Smooth muscle cell (in vitro differentiated cells): ENCODE measurements around the gene PDIA2. TPM values are rescaled to one million over a fixed set of nuclear protein-coding genes. Genes with fewer than 3 reads are reported as not detected.

Source experiments
- DNase-seq: peaks from one replicate; lab custom pipeline; 2025; ENCODE audit not compliant: unreplicated experiment; lab: John Stamatoyannopoulos, UW
- H2AFZ ChIP-seq: fragments of 200-600 bp; sonication (generic); 2 replicates; pipeline ENCODE4 v1.6.0; 2016; ENCODE audit warnings: antibody characterized with exemption, low read depth, mild to moderate bottlenecking
- H3F3A ChIP-seq: fragments of 200-600 bp; sonication (generic); 2 replicates; pipeline ENCODE4 v1.6.0; 2017; ENCODE audit warnings: antibody characterized with exemption, low read depth
- H3K27ac ChIP-seq: fragments of 200-600 bp; sonication (generic); 2 replicates; pipeline ENCODE4 v1.5.1; 2016; ENCODE audit warnings: low read depth, mild to moderate bottlenecking
- H3K27me3 ChIP-seq: fragments of 200-600 bp; sonication (generic); 2 replicates; pipeline ENCODE4 v1.6.1; 2016; ENCODE audit warnings: low read depth, mild to moderate bottlenecking
- H3K36me3 ChIP-seq: fragments of 200-600 bp; sonication (generic); 2 replicates; pipeline ENCODE4 v1.5.1; 2016; ENCODE audit warnings: low read depth
- H3K4me1 ChIP-seq: fragments of 200-600 bp; sonication (generic); 2 replicates; pipeline ENCODE4 v1.5.1; 2016; ENCODE audit warnings: low read depth
- H3K4me2 ChIP-seq: fragments of 200-600 bp; sonication (generic); 2 replicates; pipeline ENCODE4 v1.6.0; 2016; ENCODE audit warnings: mild to moderate bottlenecking
- H3K4me3 ChIP-seq: fragments of 200-600 bp; sonication (generic); 2 replicates; pipeline ENCODE4 v1.5.1; 2016; ENCODE audit warnings: mild to moderate bottlenecking
- H3K79me2 ChIP-seq: fragments of 200-600 bp; sonication (generic); 2 replicates; pipeline ENCODE4 v1.6.0; 2016; ENCODE audit warnings: low read depth, mild to moderate bottlenecking
- H3K9ac ChIP-seq: fragments of 200-600 bp; sonication (generic); 2 replicates; pipeline ENCODE4 v1.6.0; 2016; ENCODE audit warnings: low read depth
- H3K9me3 ChIP-seq: fragments of 200-600 bp; sonication (generic); replicated peaks from 2 replicates; pipeline ENCODE4 v1.5.1; 2016; ENCODE audit warnings: low read depth
- H4K20me1 ChIP-seq: fragments of 200-600 bp; sonication (generic); 2 replicates; pipeline ENCODE4 v1.6.0; 2016; ENCODE audit warnings: low read depth
- CTCF ChIP-seq: fragments of 200-600 bp; sonication (generic); IDR thresholded peaks from 2 replicates; pipeline ENCODE4 v1.5.1; 2017; ENCODE audit warnings: borderline replicate concordance, mild to moderate bottlenecking, antibody characterized with exemption; ENCODE audit not compliant: insufficient read depth, poor library complexity, severe bottlenecking
- WGBS: methylation state at CpG from one replicate; pipeline ENCODE4 v1.1.7; 2016; ENCODE audit warnings: low lambda C conversion rate; 5-methylcytosine and 5-hydroxymethylcytosine counted together
- polyA plus RNA-seq: library from polyadenylated mRNA; unstranded; fragments of >200 nt; fragmentation: Nextera tagmentation; extraction: Ambion mirVana; gene quantifications from 2 replicates; pipeline ENCODE4 v1.2.1, GENCODE V29; 2016
- total RNA-seq: library from RNA; depleted of rRNA; stranded (reverse); fragments of >200 nt; gene quantifications from 2 replicates; pipeline ENCODE4 v1.2.3, GENCODE V29; 2014

The PDIA2 gene
- total and polyA plus RNA-seq, 2 experiments from 2014 or later: 0.18 to 0.86 TPM

DNA sequence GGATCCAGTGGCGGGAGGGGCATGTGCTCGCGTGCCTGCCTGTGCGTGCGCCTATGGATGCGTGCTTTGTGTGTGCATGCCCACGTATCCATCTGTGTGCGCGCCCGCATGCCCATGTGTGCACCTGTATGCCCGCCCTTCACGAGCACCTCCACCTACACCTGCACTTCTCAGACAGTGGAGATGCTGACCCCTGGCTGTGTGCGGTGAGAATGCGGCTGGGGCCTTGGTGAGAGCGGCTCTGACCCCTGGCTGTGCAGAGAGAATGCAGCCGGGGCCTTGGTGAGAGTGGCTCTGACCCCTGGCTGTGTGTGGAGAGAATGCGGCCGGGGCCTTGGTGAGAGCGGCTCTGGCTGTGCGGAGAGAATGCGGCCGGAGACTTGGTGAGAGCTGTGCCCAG is 35.7 kb downstream of the PDIA2 start:
- Histone ChIP-seq H3K27me3 (no peaks in the 10 kb centered on the region), H3K9ac (no peak overlapping the region), H3F3A (no peaks in the 10 kb centered on the region), H3K4me3 (no peak overlapping the region), H3K4me2 (no peak overlapping the region), H3K36me3 (no peaks in the 10 kb centered on the region), H3K4me1 (no peaks in the 10 kb centered on the region), H4K20me1 (peaks cover 94% of the 10 kb centered on the region), H2AFZ (no peak overlapping the region), H3K79me2 (peaks cover 58% of the 10 kb centered on the region), H3K27ac (no peak overlapping the region), H3K9me3 (no peaks in the 10 kb centered on the region)
- WGBS: 92% methylated on average over 22 of the region's 22 CpGs
- DNase-seq: no peak
- peak; percentile 5 for TF ChIP-seq CTCF

GRCh38 chr16:320206-320605 is 37.2 kb downstream of the PDIA2 start:
- Histone ChIP-seq H3K9ac (no peak overlapping the region), H3K27ac (no peak overlapping the region), H3K9me3 (no peaks in the 10 kb centered on the region), H3K4me3 (no peak overlapping the region), H4K20me1 (peaks cover 97% of the 10 kb centered on the region), H3K36me3 (no peaks in the 10 kb centered on the region), H2AFZ (no peak overlapping the region), H3K4me1 (no peaks in the 10 kb centered on the region), H3K79me2 (peaks cover 63% of the 10 kb centered on the region), H3F3A (no peaks in the 10 kb centered on the region), H3K27me3 (no peaks in the 10 kb centered on the region), H3K4me2 (no peak overlapping the region)
- DNase-seq: no peak
- 96% methylated on average over 5 of the region's 5 CpGs for WGBS
- TF ChIP-seq CTCF: no peak

DNA sequence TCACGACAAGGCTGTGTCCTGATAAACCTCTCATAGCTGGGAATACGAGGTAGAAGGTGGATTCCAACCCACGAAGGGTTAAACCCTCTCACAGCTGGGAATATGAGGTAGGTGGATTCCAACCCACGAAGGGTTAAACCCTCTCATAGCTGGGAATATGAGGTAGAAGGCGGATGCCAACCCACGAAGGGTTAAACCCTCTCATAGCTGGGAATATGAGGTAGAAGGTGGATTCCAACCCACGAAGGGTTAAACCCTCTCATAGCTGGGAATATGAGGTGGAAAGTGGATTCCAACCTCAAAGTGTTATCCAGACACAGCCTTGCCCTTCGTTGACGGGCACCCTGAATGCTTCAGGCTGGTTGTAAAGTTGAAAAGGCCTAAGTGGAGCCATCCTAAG is 38.6 kb downstream of the PDIA2 start:
- TF ChIP-seq CTCF: no peak
- Histone ChIP-seq H3K27me3 (no peaks in the 10 kb centered on the region), H3K27ac (no peak overlapping the region), H3K79me2 (peaks cover 62% of the 10 kb centered on the region), H3K4me3 (no peak overlapping the region), H3F3A (no peaks in the 10 kb centered on the region), H3K4me2 (no peak overlapping the region), H2AFZ (no peak overlapping the region), H3K36me3 (no peaks in the 10 kb centered on the region), H3K9me3 (no peaks in the 10 kb centered on the region), H4K20me1 (peaks cover 97% of the 10 kb centered on the region), H3K4me1 (no peaks in the 10 kb centered on the region), H3K9ac (no peak overlapping the region)
- 73% methylated on average over 9 of the region's 9 CpGs for WGBS
- DNase-seq: no peak

DNA sequence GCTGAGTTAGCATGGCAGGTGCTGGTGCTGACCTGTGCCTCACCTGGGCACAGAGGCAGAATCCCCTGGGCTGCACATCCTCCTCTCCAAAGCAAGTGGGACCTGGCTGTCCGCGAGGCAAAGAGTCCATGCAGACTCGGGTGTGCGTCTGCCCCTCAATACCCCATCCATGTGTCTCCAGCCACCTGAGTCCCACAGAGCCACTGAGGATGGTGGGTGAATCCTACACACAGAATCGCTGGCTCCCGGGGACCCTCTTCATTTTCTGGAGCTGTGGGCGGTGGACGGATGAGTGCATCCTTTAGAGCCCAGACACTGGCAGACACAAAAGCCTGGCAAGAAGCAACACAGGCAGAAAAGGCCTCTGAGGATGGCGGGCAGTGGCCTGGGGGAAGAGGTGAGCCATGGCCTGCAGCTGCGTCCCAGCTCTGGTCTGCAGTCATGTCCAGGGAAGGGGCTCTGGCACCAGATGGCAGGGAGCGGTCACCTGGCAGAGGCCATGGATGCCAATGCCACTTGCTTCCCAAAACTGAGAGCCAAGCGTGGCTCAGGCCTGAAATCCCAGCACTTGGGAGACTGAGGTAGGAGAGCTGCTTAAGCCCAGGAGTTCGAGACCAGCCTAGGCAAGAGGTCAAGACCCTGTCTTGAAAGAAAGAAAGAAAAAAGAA is 39.6 kb downstream of the PDIA2 start:
- H3K4me1 ChIP-seq: no peaks in the 10 kb centered on the region
- H3K4me2 ChIP-seq: no peak overlapping the region
- no peak overlapping the region for H2AFZ ChIP-seq
- TF ChIP-seq CTCF: no peak
- no peaks in the 10 kb centered on the region for H3F3A ChIP-seq
- H3K27ac ChIP-seq: no peak overlapping the region
- no peak overlapping the region for H3K4me3 ChIP-seq
- no peaks in the 10 kb centered on the region for H3K27me3 ChIP-seq
- no peak for DNase-seq
- H3K9ac ChIP-seq: no peak overlapping the region
- H3K36me3 ChIP-seq: no peaks in the 10 kb centered on the region
- no peaks in the 10 kb centered on the region for H3K9me3 ChIP-seq
- H4K20me1 ChIP-seq: peaks cover 97% of the 10 kb centered on the region
- WGBS: 96% methylated on average over 13 of the region's 13 CpGs
- H3K79me2 ChIP-seq: peaks cover 61% of the 10 kb centered on the region
